GM10248 (cell line): ENCODE data around the gene FCHSD1.
"Not testable (repeated sequence)": the region's sequence is repeated elsewhere in the genome, so short reads cannot be mapped to it uniquely, and the experiment has no call there.

Experiments
- CTCF ChIA-PET: fragments of 300-600 bp; sonication (Branson Sonifier 250); formaldehyde crosslinking; extraction: SDS; loops from one replicate; lab custom pipeline; 2021; ENCODE audit warnings: antibody characterized with exemption; lab: Yijun Ruan, JAX
- POLR2A ChIA-PET: fragments of 350-650 bp; sonication (Branson Sonifier 250); formaldehyde crosslinking; extraction: SDS; loops from one replicate; lab custom pipeline; 2020; ENCODE audit warnings: antibody characterized with exemption; lab: Yijun Ruan, JAX
- DNase-seq: peaks from one replicate; pipeline ENCODE4 v3.0.0; 2012; ENCODE audit errors: extremely low spot score
- TF ChIP-seq, protein P1 (sequence below): IDR thresholded peaks from 2 replicates; pipeline ENCODE4 v1.5.1; 2012; ENCODE audit warnings: mild to moderate bottlenecking, low read depth; ENCODE audit errors: extremely low read depth, missing control alignments, control extremely low read depth

Gene FCHSD1

DNA sequence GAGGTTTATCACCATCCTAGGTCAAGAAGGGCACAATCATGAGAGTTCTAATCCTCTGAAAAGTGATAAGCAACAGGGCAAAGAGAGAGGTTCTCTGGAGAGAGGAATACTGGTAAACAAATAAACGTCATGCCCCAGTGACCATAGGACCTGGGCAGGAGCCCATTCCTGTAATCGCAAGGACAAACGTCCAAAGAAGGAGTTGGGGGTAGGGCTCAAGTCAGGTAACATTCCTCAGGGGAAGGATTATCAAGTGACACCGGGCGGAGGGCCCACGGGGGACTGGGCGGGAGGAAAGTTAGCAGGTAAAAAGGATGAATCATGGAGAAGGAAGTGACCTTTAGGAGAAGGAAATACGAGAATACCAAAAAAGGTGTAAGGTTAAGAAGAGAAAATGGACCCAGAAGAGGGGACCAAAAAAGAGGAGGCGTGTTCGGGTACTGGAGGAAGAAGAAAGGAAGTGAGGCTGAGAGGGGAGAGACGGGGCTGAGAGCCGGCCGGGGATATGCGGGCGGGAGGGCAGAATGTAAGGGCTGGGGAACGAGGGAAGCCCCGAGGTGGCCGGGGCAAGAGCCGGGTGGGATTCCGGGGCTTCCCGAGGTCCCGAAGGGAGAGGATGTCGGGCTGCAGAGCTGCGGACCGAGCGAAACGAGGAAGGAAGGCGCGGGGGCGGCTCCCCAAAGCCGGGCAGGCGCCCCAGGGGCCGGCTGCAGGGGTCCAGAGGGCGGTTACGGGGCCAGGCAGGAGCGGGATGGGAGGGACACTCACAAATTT is 33.0 kb downstream of the FCHSD1 start:
- CTCF ChIA-PET, result interaction anchor here (0.6 to 17.1 kb wide), 31 partner anchors 15 to 354 kb away, joined by 3 to 442 read pairs (median 6); partner anchors contain the start of genes FCHSD1, HDAC3, PCDHGA12 and PCDHGC3
- POLR2A ChIA-PET, result interaction anchor here (1.0 to 1.4 kb wide), 3 partner anchors 14 to 26 kb away, joined by 3 to 9 read pairs (median 7); partner anchors contain the start of genes HDAC3 and RELL2
- TF ChIP-seq, protein P1, sequence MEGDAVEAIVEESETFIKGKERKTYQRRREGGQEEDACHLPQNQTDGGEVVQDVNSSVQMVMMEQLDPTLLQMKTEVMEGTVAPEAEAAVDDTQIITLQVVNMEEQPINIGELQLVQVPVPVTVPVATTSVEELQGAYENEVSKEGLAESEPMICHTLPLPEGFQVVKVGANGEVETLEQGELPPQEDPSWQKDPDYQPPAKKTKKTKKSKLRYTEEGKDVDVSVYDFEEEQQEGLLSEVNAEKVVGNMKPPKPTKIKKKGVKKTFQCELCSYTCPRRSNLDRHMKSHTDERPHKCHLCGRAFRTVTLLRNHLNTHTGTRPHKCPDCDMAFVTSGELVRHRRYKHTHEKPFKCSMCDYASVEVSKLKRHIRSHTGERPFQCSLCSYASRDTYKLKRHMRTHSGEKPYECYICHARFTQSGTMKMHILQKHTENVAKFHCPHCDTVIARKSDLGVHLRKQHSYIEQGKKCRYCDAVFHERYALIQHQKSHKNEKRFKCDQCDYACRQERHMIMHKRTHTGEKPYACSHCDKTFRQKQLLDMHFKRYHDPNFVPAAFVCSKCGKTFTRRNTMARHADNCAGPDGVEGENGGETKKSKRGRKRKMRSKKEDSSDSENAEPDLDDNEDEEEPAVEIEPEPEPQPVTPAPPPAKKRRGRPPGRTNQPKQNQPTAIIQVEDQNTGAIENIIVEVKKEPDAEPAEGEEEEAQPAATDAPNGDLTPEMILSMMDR, result no peak
- DNase-seq, result peak; percentile 51

DNA sequence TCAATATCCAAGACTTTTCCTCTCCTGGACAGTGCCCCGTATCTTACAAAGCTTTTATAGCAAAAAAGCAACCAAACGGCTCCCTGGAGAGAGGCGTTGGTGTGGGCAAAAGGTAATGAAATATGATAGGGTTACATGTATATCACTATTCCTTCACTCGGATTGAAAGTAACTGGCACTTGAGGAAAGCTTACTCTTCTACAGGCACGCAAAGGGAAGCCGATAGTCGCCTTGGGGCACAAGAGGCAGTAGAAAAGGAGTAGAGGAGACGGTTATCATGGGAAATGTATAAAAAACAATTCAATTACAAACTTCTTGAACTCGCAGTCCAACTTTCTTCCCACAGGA is 33.6 kb downstream of the FCHSD1 start:
- DNase-seq, result no peak
- ChIA-PET CTCF (interaction anchor here (1.1 to 17.1 kb wide), 8 partner anchors 14 to 142 kb away, joined by 3 to 442 read pairs (median 7); partner anchors contain the start of genes HDAC3, PCDHGC3 and RELL2), POLR2A (interaction anchor here (1.3 kb wide), 1 partner anchor 19 kb away, joined by 6 read pairs; the partner anchor contains the start of genes HDAC3 and RELL2)
- TF ChIP-seq, protein P1, result no peak

DNA sequence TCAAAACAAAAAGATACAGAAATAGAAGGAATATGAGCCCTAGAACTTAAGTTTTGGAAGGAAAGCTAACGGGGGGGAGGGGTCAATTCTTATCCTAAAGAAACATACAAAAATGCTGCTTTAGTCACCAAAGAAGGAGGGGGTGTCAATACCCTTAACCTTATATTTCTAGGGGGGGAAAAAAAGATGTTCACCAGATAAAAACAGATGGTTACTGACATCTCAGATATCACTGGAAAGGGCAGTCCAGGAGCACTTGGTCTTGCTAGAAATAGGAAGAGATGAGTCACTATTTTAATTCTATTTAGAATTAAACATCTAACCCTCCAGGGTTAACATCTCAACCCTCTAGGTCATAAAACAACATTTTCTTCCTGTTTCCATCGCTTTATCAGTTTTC is 34.1 kb downstream of the FCHSD1 start:
- POLR2A ChIA-PET, result interaction anchor here (1.3 kb wide), 1 partner anchor 20 kb away, joined by 6 read pairs; the partner anchor contains the start of genes HDAC3 and RELL2
- CTCF ChIA-PET, result interaction anchor here (1.1 to 17.1 kb wide), 9 partner anchors 14 to 142 kb away, joined by 3 to 442 read pairs (median 6); partner anchors contain the start of genes HDAC3, PCDHGC3 and RELL2
- no peak for DNase-seq
- TF ChIP-seq, protein P1, result no peak

DNA sequence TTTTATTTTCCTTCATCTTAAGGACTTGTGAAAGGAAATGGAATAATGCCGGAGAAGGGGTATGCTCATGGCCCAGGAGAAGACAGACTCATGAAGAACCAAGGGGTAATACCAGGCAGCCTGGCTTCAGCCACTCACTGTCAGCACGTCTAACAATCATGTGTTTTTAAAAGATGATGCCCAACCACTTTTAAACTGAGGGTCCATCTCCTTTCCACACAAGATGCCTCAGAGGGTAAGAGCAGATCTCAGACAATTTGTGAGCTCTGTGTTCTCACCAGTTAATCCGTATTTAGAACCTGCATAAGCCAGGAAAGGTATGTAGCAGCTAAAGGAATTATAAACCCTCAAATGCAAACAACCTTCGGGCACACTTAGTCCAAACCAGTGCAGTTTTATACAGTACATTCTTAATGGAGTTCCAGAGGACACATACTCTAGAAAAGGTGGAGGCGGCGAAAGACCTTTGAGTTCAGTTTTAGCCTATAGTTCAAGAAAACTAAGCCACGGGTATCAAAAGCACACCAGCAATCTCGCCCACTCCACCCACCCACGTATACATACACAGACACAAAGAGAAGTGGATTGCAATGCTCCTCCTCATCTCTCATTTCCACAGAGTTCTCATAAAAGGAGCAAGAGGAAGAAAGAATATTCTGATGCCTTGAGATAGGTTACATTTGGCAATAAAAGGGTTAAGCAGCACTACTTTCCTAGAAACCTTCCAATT is 35.1 kb downstream of the FCHSD1 start:
- TF ChIP-seq, protein P1, result no peak
- DNase-seq, result no peak
- POLR2A ChIA-PET, result interaction anchor here (0.7 to 1.3 kb wide), 2 partner anchors 21 to 339 kb away, joined by 6 read pairs; partner anchors contain the start of genes HDAC3 and RELL2
- CTCF ChIA-PET, result interaction anchor here (1.4 to 17.1 kb wide), 6 partner anchors 13 to 76 kb away, joined by 5 to 442 read pairs (median 148); partner anchors contain the start of genes HDAC3 and RELL2

DNA sequence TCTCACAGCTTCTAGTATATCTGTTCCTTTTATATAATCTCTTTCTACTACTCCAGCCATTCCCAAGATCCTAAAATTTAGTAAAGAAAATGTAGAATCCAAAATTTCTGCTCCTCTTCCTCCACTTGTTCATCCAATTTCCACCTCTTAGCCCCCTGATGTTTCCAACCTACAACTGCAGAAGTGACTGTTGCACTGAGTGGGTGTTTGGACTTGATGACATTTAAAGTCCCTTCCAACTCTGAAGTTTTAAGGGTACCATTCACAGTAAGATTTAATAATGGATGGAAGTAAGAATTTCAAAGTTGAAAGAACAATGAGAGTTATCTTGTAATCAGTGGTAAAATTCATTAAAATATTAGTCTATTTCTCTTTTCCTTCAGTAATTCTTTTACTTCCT is 37.9 kb downstream of the FCHSD1 start:
- ChIA-PET POLR2A (no interaction called here), CTCF (interaction anchor here (1.1 to 17.1 kb wide), 5 partner anchors 10 to 196 kb away, joined by 3 to 442 read pairs (median 177); partner anchors contain the start of genes HDAC3, PCDHGB7 and RELL2)
- no peak for DNase-seq
- TF ChIP-seq, protein P1, result no peak

DNA sequence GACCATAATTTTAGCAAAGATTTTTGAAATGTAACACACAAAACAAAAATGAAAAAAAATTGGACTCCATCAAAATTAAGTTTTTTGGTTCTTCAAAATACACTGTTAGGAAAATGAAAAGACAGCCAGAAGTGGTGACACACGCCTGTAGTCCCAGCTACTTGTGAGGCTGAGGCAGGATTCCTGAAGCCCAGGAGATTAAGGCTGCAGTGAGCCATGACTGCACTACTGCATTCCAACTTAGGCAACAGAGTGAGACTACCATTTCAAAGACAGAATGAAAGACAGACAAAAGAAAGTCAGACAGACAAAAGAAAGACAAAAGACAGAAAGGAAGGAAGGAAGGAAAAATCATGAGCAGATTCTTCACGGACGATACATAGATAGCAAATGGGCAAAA is 39.9 kb downstream of the FCHSD1 start:
- CTCF ChIA-PET, result interaction anchor here (10.3 to 17.1 kb wide), 3 partner anchors 8 to 26 kb away, joined by 177 to 442 read pairs (median 288); partner anchors contain the start of genes HDAC3 and RELL2

DNA sequence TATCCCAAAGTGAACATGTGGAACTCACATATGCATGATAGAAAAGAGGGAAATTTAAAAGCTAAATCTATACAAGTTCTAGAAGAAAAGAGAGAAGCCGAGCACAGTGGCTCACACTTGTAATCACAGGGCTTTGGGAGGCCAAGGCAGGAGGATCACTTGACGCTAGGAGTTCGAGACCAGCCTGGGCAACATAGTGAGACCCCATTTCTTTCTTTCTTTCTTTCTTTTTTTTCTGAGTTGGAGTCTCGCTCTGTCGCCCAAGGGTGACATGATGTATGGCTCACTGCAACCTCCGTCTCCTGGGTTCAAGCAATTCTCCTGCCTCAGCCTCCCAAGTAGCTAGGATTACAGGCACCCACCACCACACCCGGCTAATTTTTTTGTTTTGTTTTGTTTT is 41.3 kb downstream of the FCHSD1 start:
- POLR2A ChIA-PET, DNase-seq: not testable (repeated sequence)
- CTCF ChIA-PET, result interaction anchor here (15.2 to 15.4 kb wide), 2 partner anchors 6 to 18 kb away, joined by 177 to 288 read pairs; partner anchors contain the start of gene DIAPH1

More for the DNA sequence above, 39.9 kb downstream of the FCHSD1 start:
- POLR2A ChIA-PET, result no interaction called here
- TF ChIP-seq, protein P1, result no peak
- DNase-seq, result no peak
